Measurements from ENCODE around the gene FOSL1. TPM values are rescaled to one million over a fixed set of nuclear protein-coding genes. Genes with fewer than 3 reads are reported as not detected.

Gene FOSL1
- total RNA-seq, 1 experiment from 2014 or later: 2.7 TPM

GRCh38 chr11:65847746-65848145 is 52.4 kb downstream of the FOSL1 start:
- intact Hi-C loops (cut with micrococcal nuclease; ENCODE audit: unreplicated experiment): no loop called here
- H3K9me3 ChIP-seq: 0 out of 2 replicates have a peak, but pooled peaks cover 3% of the 10 kb centered on the region
- Mint-ChIP-seq H3K4me3 (ENCODE audit: unreplicated experiment) (no peak overlapping the region), H3K4me1 (ENCODE audit: low read depth, unreplicated experiment) (peaks cover 20% of the 10 kb centered on the region), H3K36me3 (ENCODE audit: insufficient read depth, unreplicated experiment) (peaks cover 49% of the 10 kb centered on the region), H3K9me3 (ENCODE audit: unreplicated experiment) (no peaks in the 10 kb centered on the region), H3K27me3 (ENCODE audit: insufficient read depth, unreplicated experiment) (no peaks in the 10 kb centered on the region), H3K27ac (ENCODE audit: unreplicated experiment) (no peak overlapping the region)
- no peak overlapping the region for H3K4me3 ChIP-seq (ENCODE audit: low read depth, low read length)
- H3K4me1 ChIP-seq: peaks cover 37% of the 10 kb centered on the region
- no peak for TF ChIP-seq CTCF (IDR thresholded peaks at IDR 0.05; ENCODE audit: insufficient read depth in 1 of 2, low read depth in 1 of 2, low read length in 1 of 2, severe bottlenecking in 1 of 2, unreplicated experiment in 1 of 2)
- 0 out of 2 replicates have a peak, but pooled peaks cover 2% of the 10 kb centered on the region for H3K36me3 ChIP-seq (ENCODE audit: control insufficient read depth, insufficient read depth, low read length)
- ChIA-PET CTCF (interaction anchor here (0.6 kb wide), 1 partner anchor 20 kb away, joined by 4 read pairs; no protein-coding TSS in a partner anchor), POLR2A (no interaction called here)
- DNase-seq: no peak
- no TSS peak for BruUV-seq (replicated peaks)
- H3K27me3 ChIP-seq (replicated peaks; ENCODE audit: control insufficient read depth, insufficient read depth, low read length): no peaks in the 10 kb centered on the region

GRCh38 chr11:65844231-65844872 is 55.8 kb downstream of the FOSL1 start:
- BruUV-seq (replicated peaks): no TSS peak
- CTCF ChIA-PET: interaction anchor here (0.5 to 2.3 kb wide), 10 partner anchors 13 to 569 kb away, joined by 3 to 19 read pairs (median 4); partner anchors contain the start of genes FIBP and MUS81
- POLR2A ChIA-PET: interaction anchor here (0.6 to 1.3 kb wide), 6 partner anchors 12 to 228 kb away, joined by 3 to 10 read pairs (median 6); partner anchors contain the start of gene MUS81

DNA sequence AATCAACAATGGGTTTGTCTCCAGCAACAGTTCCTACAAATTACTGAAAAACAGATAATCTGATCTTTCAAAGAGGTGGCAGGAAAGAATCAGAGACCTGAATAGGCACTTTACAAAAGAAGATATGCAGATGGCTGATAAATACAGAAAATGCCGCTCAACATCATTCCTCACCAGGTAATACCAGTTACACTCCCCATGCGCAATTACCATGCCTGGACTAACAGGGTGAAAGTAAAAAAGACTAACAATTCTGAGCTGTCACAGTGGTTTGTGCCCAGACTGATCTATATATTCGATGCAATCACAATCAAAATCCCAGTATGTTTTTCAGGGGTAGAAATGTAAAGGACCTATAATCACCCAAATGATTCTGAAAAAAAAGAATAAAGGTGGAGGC is 56.4 kb downstream of the FOSL1 start:
- Histone ChIP-seq H3K4me3 (ENCODE audit: low read depth, low read length) (no peak overlapping the region), H3K9me3 (no peaks in the 10 kb centered on the region), H3K36me3 (ENCODE audit: control insufficient read depth, insufficient read depth, low read length) (no peaks in the 10 kb centered on the region), H3K4me1 (peaks cover 19% of the 10 kb centered on the region), H3K27me3 (replicated peaks; ENCODE audit: control insufficient read depth, insufficient read depth, low read length) (no peaks in the 10 kb centered on the region)
- Mint-ChIP-seq H3K4me3 (ENCODE audit: unreplicated experiment) (no peak overlapping the region), H3K4me1 (ENCODE audit: low read depth, unreplicated experiment) (peaks cover 13% of the 10 kb centered on the region), H3K9me3 (ENCODE audit: unreplicated experiment) (no peaks in the 10 kb centered on the region), H3K27me3 (ENCODE audit: insufficient read depth, unreplicated experiment) (no peaks in the 10 kb centered on the region), H3K27ac (ENCODE audit: unreplicated experiment) (no peak overlapping the region), H3K36me3 (ENCODE audit: insufficient read depth, unreplicated experiment) (peaks cover 15% of the 10 kb centered on the region)
- DNase-seq: peak in 1 of 2 experiments; percentile 55
- ChIA-PET CTCF (interaction anchor here (0.5 to 2.3 kb wide), 7 partner anchors 12 to 568 kb away, joined by 3 to 19 read pairs (median 5); partner anchors contain the start of genes FIBP and MUS81), POLR2A (interaction anchor here (0.9 to 1.3 kb wide), 3 partner anchors 13 to 16 kb away, joined by 3 to 7 read pairs (median 6); partner anchors contain the start of gene MUS81)
- no peak for TF ChIP-seq CTCF (IDR thresholded peaks at IDR 0.05; ENCODE audit: insufficient read depth in 1 of 2, low read depth in 1 of 2, low read length in 1 of 2, severe bottlenecking in 1 of 2, unreplicated experiment in 1 of 2)
- intact Hi-C loops (cut with micrococcal nuclease; ENCODE audit: unreplicated experiment): no loop called here
- no TSS peak for BruUV-seq (replicated peaks)

More at GRCh38 chr11:65844231-65844872, 55.8 kb downstream of the FOSL1 start:
- Mint-ChIP-seq H3K36me3 (ENCODE audit: insufficient read depth, unreplicated experiment) (peaks cover 20% of the 10 kb centered on the region), H3K27ac (ENCODE audit: unreplicated experiment) (peak overlapping the region; percentile 45), H3K27me3 (ENCODE audit: insufficient read depth, unreplicated experiment) (no peaks in the 10 kb centered on the region), H3K9me3 (ENCODE audit: unreplicated experiment) (no peaks in the 10 kb centered on the region), H3K4me1 (ENCODE audit: low read depth, unreplicated experiment) (peaks cover 15% of the 10 kb centered on the region), H3K4me3 (ENCODE audit: unreplicated experiment) (no peak overlapping the region)
- Histone ChIP-seq H3K9me3 (no peaks in the 10 kb centered on the region), H3K4me1 (peaks cover 24% of the 10 kb centered on the region), H3K36me3 (ENCODE audit: control insufficient read depth, insufficient read depth, low read length) (no peaks in the 10 kb centered on the region), H3K27me3 (replicated peaks; ENCODE audit: control insufficient read depth, insufficient read depth, low read length) (no peaks in the 10 kb centered on the region), H3K4me3 (ENCODE audit: low read depth, low read length) (no peak overlapping the region)
- DNase-seq: no peak
- no peak for TF ChIP-seq CTCF (IDR thresholded peaks at IDR 0.05; ENCODE audit: insufficient read depth in 1 of 2, low read depth in 1 of 2, low read length in 1 of 2, severe bottlenecking in 1 of 2, unreplicated experiment in 1 of 2)
- intact Hi-C loops (cut with micrococcal nuclease; ENCODE audit: unreplicated experiment): no loop called here

All from Caco-2 (cell line).